DOHH2 (cell line): ENCODE results near the gene SMG6.

ENCODE experiments used
- H3F3A ChIP-seq: fragments of 200-600 bp; sonication (generic), shearing (Covaris generic); 2 replicates; pipeline ENCODE4 v1.6.0; 2016; ENCODE audit warnings: antibody characterized with exemption, mild to moderate bottlenecking; ENCODE audit not compliant: control insufficient read depth, insufficient read depth
- H3K27ac ChIP-seq: fragments of 200-600 bp; sonication (generic); 2 replicates; pipeline ENCODE4 v1.5.1; 2014; ENCODE audit warnings: low read depth, mild to moderate bottlenecking, low read length, moderate library complexity
- H3K27me3 ChIP-seq: fragments of 200-600 bp; sonication (generic); 2 replicates; pipeline ENCODE4 v1.6.1; 2014; ENCODE audit warnings: mild to moderate bottlenecking, low read length, mixed read lengths; ENCODE audit not compliant: control insufficient read depth
- H3K36me3 ChIP-seq: fragments of 200-600 bp; sonication (generic); 2 replicates; pipeline ENCODE4 v1.6.1; 2014; ENCODE audit warnings: mild to moderate bottlenecking, low read length, moderate library complexity, mixed read lengths; ENCODE audit not compliant: control insufficient read depth
- H3K4me1 ChIP-seq: fragments of 200-600 bp; sonication (generic); 2 replicates; pipeline ENCODE4 v1.6.1; 2014; ENCODE audit warnings: mild to moderate bottlenecking, low read length, mixed read lengths; ENCODE audit not compliant: control insufficient read depth
- H3K4me2 ChIP-seq: fragments of 200-600 bp; sonication (generic); 2 replicates; pipeline ENCODE4 v1.6.0; 2014; ENCODE audit warnings: mild to moderate bottlenecking, low read length, moderate library complexity
- H3K4me3 ChIP-seq: fragments of 200-600 bp; sonication (generic); 2 replicates; pipeline ENCODE4 v1.5.1; 2014; ENCODE audit warnings: mild to moderate bottlenecking, low read length, mixed read lengths
- H3K79me2 ChIP-seq: fragments of 200-600 bp; sonication (generic); 2 replicates; pipeline ENCODE4 v1.6.1; 2014; ENCODE audit warnings: mild to moderate bottlenecking, low read length, mixed read lengths; ENCODE audit not compliant: control insufficient read depth
- H3K9me2 ChIP-seq: fragments of 200-600 bp; sonication (generic); replicated peaks from 2 replicates; pipeline ENCODE4 v1.6.1; 2014; ENCODE audit warnings: mild to moderate bottlenecking, low read length, mixed read lengths; ENCODE audit not compliant: control insufficient read depth
- H3K9me3 ChIP-seq: fragments of 200-600 bp; sonication (generic); 2 replicates; pipeline ENCODE4 v1.6.1; 2014; ENCODE audit warnings: antibody characterized with exemption, low read length, mixed read lengths; ENCODE audit not compliant: control insufficient read depth, insufficient read depth
- H4K20me1 ChIP-seq: fragments of 200-600 bp; sonication (generic); 2 replicates; pipeline ENCODE4 v1.6.0; 2014; ENCODE audit warnings: low read depth, mild to moderate bottlenecking, antibody characterized with exemption, low read length, moderate library complexity; ENCODE audit not compliant: control insufficient read depth, insufficient read depth
- CTCF ChIP-seq: fragments of 200-600 bp; sonication (generic); IDR thresholded peaks from one replicate; pipeline ENCODE4 v1.5.1; 2014; ENCODE audit warnings: antibody characterized with exemption, mild to moderate bottlenecking, low read depth, low read length; ENCODE audit not compliant: poor library complexity, severe bottlenecking
- EZH2phosphoT487 ChIP-seq: fragments of 200-600 bp; sonication (generic); IDR thresholded peaks from 2 replicates; pipeline ENCODE4 v1.6.1; 2017; ENCODE audit warnings: borderline replicate concordance, mild to moderate bottlenecking, antibody characterized with exemption, low read length, moderate library complexity, mixed read lengths

The SMG6 gene

GRCh38 chr17:2064980-2065785 is 238.4 kb downstream of the SMG6 start:
- Histone ChIP-seq H3K79me2 (no peaks in the 10 kb centered on the region), H3K4me1 (peaks cover 11% of the 10 kb centered on the region), H3K9me3 (no peaks in the 10 kb centered on the region), H4K20me1 (no peaks in the 10 kb centered on the region), H3K27me3 (no peaks in the 10 kb centered on the region), H3K27ac (no peak overlapping the region), H3K9me2 (no peaks in the 10 kb centered on the region), H3K4me2 (no peak overlapping the region), H3K4me3 (no peak overlapping the region), H3K36me3 (peaks cover 13% of the 10 kb centered on the region), H3F3A (no peaks in the 10 kb centered on the region)
- no peak for TF ChIP-seq EZH2phosphoT487
- peak; percentile 80 for TF ChIP-seq CTCF

- Histone ChIP-seq H3K27ac (no peak overlapping the region), H3K4me2 (no peak overlapping the region), H3F3A (no peaks in the 10 kb centered on the region), H3K36me3 (peaks cover 13% of the 10 kb centered on the region), H4K20me1 (peaks cover 1% of the 10 kb centered on the region), H3K9me2 (no peaks in the 10 kb centered on the region), H3K9me3 (no peaks in the 10 kb centered on the region), H3K27me3 (peaks cover 3% of the 10 kb centered on the region), H3K4me3 (no peak overlapping the region), H3K4me1 (peaks cover 11% of the 10 kb centered on the region), H3K79me2 (no peaks in the 10 kb centered on the region)
- TF ChIP-seq CTCF: no peak
- TF ChIP-seq EZH2phosphoT487: no peak
Measured at GRCh38 chr17:2064520-2064971, 239.0 kb downstream of the SMG6 start.

- Histone ChIP-seq H3K36me3 (peaks cover 13% of the 10 kb centered on the region), H3K9me3 (no peaks in the 10 kb centered on the region), H4K20me1 (peaks cover 2% of the 10 kb centered on the region), H3K4me2 (no peak overlapping the region), H3K4me3 (no peak overlapping the region), H3K27me3 (peaks cover 7% of the 10 kb centered on the region), H3K9me2 (no peaks in the 10 kb centered on the region), H3K4me1 (peaks cover 14% of the 10 kb centered on the region), H3K79me2 (no peaks in the 10 kb centered on the region), H3K27ac (no peak overlapping the region), H3F3A (no peaks in the 10 kb centered on the region)
- TF ChIP-seq CTCF (no peak), EZH2phosphoT487 (no peak)
Measured at GRCh38 chr17:2064147-2064489, 239.5 kb downstream of the SMG6 start.
